Upper lobe of right lung (tissue), 1 donor: ENCODE data around the gene TTLL9. TPM values are rescaled to one million over a fixed set of nuclear protein-coding genes. Genes with fewer than 3 reads are reported as not detected.

ENCODE experiments used
- ATAC-seq: fragments of 200-7000 bp; cut with Tn5 transposase; one replicate; pipeline ENCODE4 v1.9.1; 2020; ENCODE audit warnings: mild to moderate bottlenecking, moderate library complexity
- DNase-seq: peaks from one replicate; pipeline ENCODE4 v3.0.0-alpha.2; 2020
- H3K27ac ChIP-seq: fragments of 200-600 bp; one replicate; pipeline ENCODE4 v1.8.0; 2022
- H3K27me3 ChIP-seq: fragments of 200-600 bp; one replicate; pipeline ENCODE4 v1.8.0; 2022; ENCODE audit warnings: mild to moderate bottlenecking
- H3K36me3 ChIP-seq: fragments of 200-600 bp; one replicate; pipeline ENCODE4 v1.8.0; 2022
- H3K4me1 ChIP-seq: fragments of 200-600 bp; one replicate; pipeline ENCODE4 v1.8.0; 2022
- H3K4me3 ChIP-seq: fragments of 200-600 bp; one replicate; pipeline ENCODE4 v1.8.0; 2022; ENCODE audit warnings: mild to moderate bottlenecking
- H3K9me3 ChIP-seq: fragments of 200-600 bp; one replicate; pipeline ENCODE4 v1.8.0; 2022
- CTCF ChIP-seq: fragments of 200-600 bp; IDR thresholded peaks from one replicate; pipeline ENCODE4 v1.8.0; 2022; ENCODE audit warnings: antibody characterized with exemption
- intact Hi-C: fragments of 100-400 bp; cut with DNase I; formaldehyde crosslinking; loops from one replicate; pipeline ENCODE4 v1.11.0; 2022
- total RNA-seq: library from RNA; stranded (reverse); fragmentation: NEBNext Ultra II Directional; extraction: Animal tissue kit (Norgen Biotek cat#: 25700); gene quantifications from one replicate; pipeline ENCODE4 v1.2.1, GENCODE V29; 2021
- donor health status: DM: no; HTN: yes; CAD: no; lungs with severe emphysema.

The TTLL9 gene
- total RNA-seq, 1 donor from 2014 or later, result 0.49 TPM

- H3K4me3 ChIP-seq, result no peak overlapping the region
- ATAC-seq (no peak), DNase-seq (no peak)
- no peaks in the 10 kb centered on the region for H3K36me3 ChIP-seq
- intact Hi-C loops, result no loop called here
- no peaks in the 10 kb centered on the region for H3K27me3 ChIP-seq
- no peaks in the 10 kb centered on the region for H3K9me3 ChIP-seq
- no peak overlapping the region for H3K27ac ChIP-seq
- H3K4me1 ChIP-seq, result peaks cover 10% of the 10 kb centered on the region
- TF ChIP-seq CTCF, result no peak
These were observed 20.2 kb downstream of the TTLL9 start for GRCh38 chr20:31890646-31891045.

GRCh38 chr20:31894980-31895675, 24.7 kb downstream of the TTLL9 start:
- Histone ChIP-seq H3K27ac (peak overlapping the region; percentile 63), H3K9me3 (no peaks in the 10 kb centered on the region), H3K4me1 (peaks cover 11% of the 10 kb centered on the region), H3K36me3 (no peaks in the 10 kb centered on the region), H3K4me3 (no peak overlapping the region), H3K27me3 (no peaks in the 10 kb centered on the region)
- ATAC-seq (peak; percentile 99), DNase-seq (peak; percentile 54)
- TF ChIP-seq CTCF, result no peak
- intact Hi-C loops, result no loop called here

- H3K27me3 ChIP-seq, result no peaks in the 10 kb centered on the region
- TF ChIP-seq CTCF, result no peak
- H3K36me3 ChIP-seq, result no peaks in the 10 kb centered on the region
- H3K27ac ChIP-seq, result no peak overlapping the region
- H3K9me3 ChIP-seq, result no peaks in the 10 kb centered on the region
- intact Hi-C loops, result no loop called here
- H3K4me3 ChIP-seq, result no peak overlapping the region
- peaks cover 11% of the 10 kb centered on the region for H3K4me1 ChIP-seq
- ATAC-seq (no peak), DNase-seq (peak; percentile 26)
These were observed 25.6 kb downstream of the TTLL9 start for GRCh38 chr20:31896049-31896448.

GRCh38 chr20:31897541-31897940, 27.1 kb downstream of the TTLL9 start:
- ATAC-seq (no peak), DNase-seq (peak; percentile 34)
- no peak for TF ChIP-seq CTCF
- peaks cover 11% of the 10 kb centered on the region for H3K4me1 ChIP-seq
- no peak overlapping the region for H3K27ac ChIP-seq
- intact Hi-C loops, result no loop called here
- H3K27me3 ChIP-seq, result no peaks in the 10 kb centered on the region
- no peaks in the 10 kb centered on the region for H3K36me3 ChIP-seq
- no peaks in the 10 kb centered on the region for H3K9me3 ChIP-seq
- H3K4me3 ChIP-seq, result no peak overlapping the region

- intact Hi-C loops, result no loop called here
- H3K27ac ChIP-seq, result no peak overlapping the region
- no peaks in the 10 kb centered on the region for H3K4me1 ChIP-seq
- H3K9me3 ChIP-seq, result no peaks in the 10 kb centered on the region
- peak; percentile 4 for DNase-seq
- no peak for TF ChIP-seq CTCF
- H3K36me3 ChIP-seq, result no peaks in the 10 kb centered on the region
- H3K27me3 ChIP-seq, result no peaks in the 10 kb centered on the region
- no peak for ATAC-seq
- H3K4me3 ChIP-seq, result no peak overlapping the region
These were observed 31.2 kb downstream of the TTLL9 start for GRCh38 chr20:31901615-31902014.
